22Rv1 (cell line): ENCODE results near the gene REXO4.

ENCODE experiments used
- H3K27ac ChIP-seq: fragments of 450-650 bp; 2 replicates; pipeline ENCODE4 v1.5.1; 2017
- CTCF ChIP-seq: fragments of 450-650 bp; IDR thresholded peaks from 2 replicates; pipeline ENCODE4 v1.5.1; 2017; ENCODE audit warnings: mild to moderate bottlenecking
- ZFX ChIP-seq: fragments of 450-650 bp; IDR thresholded peaks from 2 replicates; pipeline ENCODE4 v1.6.1; 2017; ENCODE audit warnings: antibody characterized with exemption, borderline replicate concordance

The REXO4 gene

GRCh38 chr9:133356391-133357091 lies 61.3 kb downstream of the REXO4 start, which contains the start of the genes SURF1 and SURF2:
SURF1 (minus strand) TSS chr9:133356487; CDS start chr9:133356453, 34 bp downstream.
SURF2 (plus strand) TSS chr9:133356550; CDS start chr9:133356593, 43 bp downstream.
- H3K27ac ChIP-seq = peak within 1 kb of the TSS; percentile 71
- TF ChIP-seq CTCF = peak; percentile 35
- no peak for TF ChIP-seq ZFX
